T-helper 2 cell (primary cell): ENCODE data around the gene BCAT1.
A peak's percentile ranks its signal among the peaks of the same experiment; 100 is the strongest.
"Not testable (repeated sequence)": the region's sequence is repeated elsewhere in the genome, so short reads cannot be mapped to it uniquely, and the experiment has no call there.

ENCODE experiments used
- DNase-seq, 5 experiments: peaks; one replicate each; pipeline versions ENCODE4 v3.0.0 to v3.0.0-alpha.2; 2012 to 2022

The BCAT1 gene

GRCh38 chr12:24956351-24956750 is 7.5 kb upstream of the BCAT1 start:
- DNase-seq = not testable (repeated sequence)

DNA sequence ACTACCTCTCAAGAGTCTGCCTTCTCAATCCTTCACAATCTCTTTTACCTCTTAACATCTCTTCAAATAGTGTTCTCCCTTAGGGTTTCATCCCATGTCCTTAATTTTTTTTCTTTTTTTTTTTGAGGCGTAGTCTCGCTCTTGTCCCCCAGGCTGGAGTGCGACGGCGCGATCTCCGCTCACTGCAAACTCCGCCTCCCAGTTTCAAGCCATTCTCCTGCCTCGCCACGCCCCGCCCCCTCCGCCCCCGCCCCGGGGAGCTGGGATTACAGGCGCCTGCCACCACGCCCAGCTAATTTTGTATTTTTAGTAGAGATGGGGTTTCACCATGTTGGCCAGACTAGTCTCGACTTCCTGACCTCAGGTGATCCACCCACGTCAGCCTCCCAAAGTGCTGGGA is 7.0 kb upstream of the BCAT1 start:
- DNase-seq = no peak

DNA sequence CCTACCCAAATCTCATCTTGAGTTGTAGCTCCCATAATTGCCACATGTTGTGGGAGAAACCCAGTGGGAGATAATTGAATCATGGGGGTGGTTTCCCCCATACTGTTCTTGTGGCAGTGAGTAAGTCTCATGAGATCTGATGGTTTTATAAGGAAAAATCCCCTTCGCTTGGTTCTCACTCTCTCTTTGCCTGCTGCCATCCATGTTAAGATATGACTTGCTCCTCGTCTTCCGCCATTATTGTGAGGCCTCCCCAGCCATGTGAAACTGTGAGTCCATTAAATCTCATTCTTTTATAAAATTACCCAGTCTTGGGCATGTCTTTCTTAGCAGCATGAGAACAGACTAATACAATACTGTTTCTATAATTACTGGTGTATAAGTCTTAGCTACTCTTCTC is 6.5 kb upstream of the BCAT1 start:
- DNase-seq = no peak

DNA sequence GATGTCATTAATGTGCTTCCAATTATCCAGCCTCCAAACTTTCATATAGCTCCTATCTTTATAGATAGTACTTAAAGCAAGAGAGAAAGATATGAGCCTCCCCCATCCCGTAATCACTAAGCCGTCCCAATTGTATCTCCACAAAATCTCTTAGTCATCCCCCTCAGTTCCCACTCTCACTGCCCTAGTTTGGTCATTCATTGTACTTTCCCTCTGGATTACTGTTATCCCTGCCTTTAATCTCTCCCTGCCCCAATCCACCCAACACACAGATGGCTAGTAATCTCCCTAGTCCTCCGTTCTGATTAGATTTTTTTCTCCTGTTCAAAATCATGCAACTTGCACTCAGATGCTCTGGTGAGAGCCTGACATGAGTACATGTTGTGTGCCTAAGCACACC is 5.4 kb upstream of the BCAT1 start:
- no peak for DNase-seq

DNA sequence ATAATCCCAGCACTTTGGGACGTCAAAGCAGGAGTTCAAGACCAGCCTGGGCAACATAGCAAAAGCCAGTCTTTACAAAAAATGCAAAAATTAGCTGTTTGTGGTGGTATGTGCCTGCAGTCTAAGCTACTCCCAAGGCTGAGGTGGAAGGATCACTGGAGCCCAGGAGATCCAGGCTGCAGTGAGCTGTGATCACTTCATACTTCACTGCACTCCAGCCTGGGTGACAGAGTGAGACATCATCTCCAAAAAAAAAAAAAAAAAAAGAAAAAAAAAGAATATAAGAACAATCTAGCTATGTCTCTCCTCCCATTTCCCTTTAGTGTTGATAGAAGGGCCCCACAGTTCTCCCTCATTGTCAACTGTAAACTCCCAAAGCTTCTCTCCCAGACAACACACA is 3.5 kb upstream of the BCAT1 start:
- DNase-seq = no peak

- no peak for DNase-seq
Observed at GRCh38 chr12:24950231-24950834, 1.4 kb upstream of the BCAT1 start.

DNA sequence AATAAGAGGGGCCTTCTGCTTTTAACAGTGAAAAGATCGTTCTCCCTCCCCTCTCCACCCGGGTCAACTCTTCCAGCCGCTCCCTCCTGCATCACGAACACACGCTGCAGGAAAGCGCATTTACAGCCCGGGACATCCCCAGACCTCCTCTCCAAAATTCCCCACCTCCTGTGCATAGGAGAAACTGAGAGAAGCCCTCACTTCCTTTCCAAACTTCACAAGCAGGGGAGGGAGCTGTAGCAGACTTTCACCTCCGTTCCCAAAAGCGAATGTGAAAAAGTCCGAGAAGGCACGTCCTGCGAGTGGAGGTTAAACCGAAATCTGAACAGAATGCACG is 513 bp downstream of the BCAT1 start:
- DNase-seq = peak in 2 of 5 experiments; percentile 8 to 40

DNA sequence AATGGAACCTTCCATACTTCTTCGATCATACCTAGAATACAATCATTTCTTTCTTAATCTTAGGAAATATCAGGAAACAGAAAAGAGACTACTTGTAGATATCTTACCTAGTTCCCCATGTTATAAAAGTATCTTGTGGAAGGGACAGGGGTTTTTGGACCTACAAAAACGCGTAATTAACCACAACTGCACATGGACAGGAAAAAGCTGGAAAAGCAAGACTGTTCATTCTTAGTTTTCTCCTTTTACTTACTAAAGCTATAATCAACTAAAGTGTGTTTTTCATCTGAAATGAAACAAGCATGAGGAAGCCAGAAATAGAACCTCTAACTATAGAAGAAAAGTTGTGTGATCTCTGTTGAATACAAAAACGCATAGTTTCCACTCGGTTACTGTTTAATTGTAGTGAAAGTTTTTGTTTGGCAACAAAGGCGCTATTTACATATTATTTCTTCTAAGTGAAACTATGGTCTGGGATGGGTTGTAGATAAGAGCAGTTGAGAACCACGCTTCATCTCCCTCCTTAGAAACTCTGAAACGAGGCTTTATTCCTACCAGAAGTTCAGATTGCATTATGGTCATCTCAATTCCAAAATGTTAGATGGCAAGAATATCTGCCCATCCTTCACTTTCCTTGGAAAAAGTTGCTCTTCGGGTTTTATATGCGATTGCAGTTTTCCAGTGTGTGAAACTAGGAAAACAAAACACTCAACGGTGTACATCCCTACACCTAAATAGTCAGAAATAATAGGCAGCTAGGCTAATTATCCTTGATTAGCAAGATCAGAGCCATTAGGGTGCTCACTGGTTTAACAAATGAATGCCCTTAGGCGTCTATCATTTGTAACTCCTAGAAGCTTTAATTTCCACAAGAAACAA is 1.1 kb downstream of the BCAT1 start:
- DNase-seq = peak in 1 of 5 experiments; percentile 11

DNA sequence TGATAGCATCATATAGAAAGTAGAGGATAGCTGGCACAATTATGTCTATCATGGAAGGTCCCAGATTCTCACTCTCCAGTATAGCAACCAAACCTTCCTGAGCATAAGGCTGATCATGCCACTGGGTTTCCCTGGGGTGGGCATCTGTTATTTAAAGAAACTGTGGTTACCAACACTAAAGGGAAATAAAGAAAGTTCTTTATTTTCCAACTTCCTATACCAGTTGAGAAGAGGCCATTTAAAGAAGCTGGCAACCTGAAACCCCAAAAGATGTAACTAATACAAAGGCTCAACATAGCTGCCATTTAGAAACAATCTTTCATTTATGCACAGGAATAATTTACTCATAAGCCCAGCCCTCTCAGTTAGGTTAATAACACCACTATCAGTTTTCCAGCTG is 3.1 kb downstream of the BCAT1 start:
- DNase-seq = no peak

DNA sequence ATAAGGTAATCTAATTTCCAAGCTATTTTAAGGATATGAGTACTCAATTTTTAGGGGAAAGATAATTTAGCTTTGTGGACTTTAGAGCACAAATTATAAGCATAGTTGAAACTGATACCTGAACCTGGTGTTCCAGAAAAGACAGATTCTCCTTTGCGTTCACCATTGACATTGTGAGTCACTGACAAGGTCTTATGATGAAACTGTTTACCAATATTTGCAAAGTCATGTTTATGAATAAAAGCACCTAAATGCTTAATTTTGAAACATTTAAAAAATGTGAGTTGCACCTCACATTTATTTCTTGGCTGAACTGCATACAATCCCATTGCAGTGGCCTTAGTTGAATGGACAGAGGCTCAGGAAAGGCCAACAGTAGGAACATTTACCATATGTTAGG is 3.9 kb downstream of the BCAT1 start:
- DNase-seq = no peak

DNA sequence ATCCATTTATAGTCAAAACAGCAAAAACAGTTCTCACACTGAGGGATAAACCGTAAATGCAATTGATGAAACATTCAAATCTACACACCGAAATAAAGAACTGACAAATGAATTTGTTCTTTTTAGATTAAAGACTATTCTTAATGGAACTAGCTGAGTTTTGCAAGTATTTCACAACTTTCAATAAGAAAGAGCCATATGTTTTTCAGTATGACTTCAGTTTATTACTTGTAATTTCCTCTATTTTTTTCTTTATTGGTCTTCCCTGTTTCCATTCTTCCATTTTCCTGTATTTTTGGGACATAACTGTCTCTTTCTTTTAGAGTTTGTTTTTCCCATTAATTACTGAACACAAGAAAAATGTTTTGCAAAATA is 4.3 kb downstream of the BCAT1 start:
- DNase-seq = no peak

DNA sequence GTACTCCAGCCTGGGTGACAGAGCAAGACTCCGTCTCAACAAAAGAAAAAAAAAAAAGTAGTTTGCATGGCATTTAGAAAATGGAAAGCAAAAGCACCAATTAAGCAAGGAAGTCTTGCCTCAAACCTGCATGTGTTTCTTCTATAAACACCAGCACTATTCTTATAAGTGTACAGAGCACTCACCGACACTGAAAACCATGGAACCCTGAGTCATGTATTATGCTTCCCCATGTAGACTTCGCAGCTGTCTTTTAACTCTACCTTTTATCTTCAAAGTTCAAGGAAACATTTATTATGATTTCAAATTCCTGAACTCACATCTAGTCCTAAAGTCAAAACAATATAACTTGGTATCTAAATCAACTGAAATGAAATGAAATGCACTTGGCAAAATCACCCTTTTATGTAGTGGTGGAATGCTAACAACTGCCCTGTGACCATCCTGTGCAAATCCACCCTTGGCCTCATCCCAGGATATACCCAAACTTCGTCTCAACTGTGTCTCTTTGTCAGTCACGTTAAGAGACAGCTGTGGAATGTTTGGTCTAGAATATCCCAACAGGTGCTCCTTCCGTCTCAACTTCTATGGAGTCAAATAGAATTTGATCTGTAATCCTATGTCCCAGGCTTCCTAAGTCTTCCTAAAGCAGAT is 4.8 kb downstream of the BCAT1 start:
- DNase-seq = no peak

DNA sequence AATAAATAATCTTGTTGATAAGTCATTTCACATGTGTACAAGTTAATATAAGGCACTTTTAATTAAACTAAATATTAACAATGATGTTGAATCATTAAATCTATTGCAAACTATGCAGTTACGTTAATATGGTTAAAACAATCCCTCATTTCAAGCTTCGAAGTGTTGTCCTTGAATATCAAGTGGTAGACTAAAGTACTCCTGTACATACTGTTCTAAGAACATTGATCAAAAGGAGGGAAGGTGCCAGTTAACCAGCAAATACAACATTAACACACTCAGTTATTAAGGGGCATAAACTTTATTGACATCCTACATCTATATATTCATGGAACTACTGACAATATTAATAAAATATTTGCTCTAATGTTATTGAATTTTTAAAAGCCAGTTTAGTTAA is 8.7 kb downstream of the BCAT1 start:
- no peak for DNase-seq

- DNase-seq = not testable (repeated sequence)
Observed at GRCh38 chr12:24939551-24939950, 9.3 kb downstream of the BCAT1 start.

- no peak for DNase-seq
Observed at GRCh38 chr12:24938341-24938740, 10.6 kb downstream of the BCAT1 start.

GRCh38 chr12:24937553-24938244 is 11.2 kb downstream of the BCAT1 start:
- DNase-seq = no peak

DNA sequence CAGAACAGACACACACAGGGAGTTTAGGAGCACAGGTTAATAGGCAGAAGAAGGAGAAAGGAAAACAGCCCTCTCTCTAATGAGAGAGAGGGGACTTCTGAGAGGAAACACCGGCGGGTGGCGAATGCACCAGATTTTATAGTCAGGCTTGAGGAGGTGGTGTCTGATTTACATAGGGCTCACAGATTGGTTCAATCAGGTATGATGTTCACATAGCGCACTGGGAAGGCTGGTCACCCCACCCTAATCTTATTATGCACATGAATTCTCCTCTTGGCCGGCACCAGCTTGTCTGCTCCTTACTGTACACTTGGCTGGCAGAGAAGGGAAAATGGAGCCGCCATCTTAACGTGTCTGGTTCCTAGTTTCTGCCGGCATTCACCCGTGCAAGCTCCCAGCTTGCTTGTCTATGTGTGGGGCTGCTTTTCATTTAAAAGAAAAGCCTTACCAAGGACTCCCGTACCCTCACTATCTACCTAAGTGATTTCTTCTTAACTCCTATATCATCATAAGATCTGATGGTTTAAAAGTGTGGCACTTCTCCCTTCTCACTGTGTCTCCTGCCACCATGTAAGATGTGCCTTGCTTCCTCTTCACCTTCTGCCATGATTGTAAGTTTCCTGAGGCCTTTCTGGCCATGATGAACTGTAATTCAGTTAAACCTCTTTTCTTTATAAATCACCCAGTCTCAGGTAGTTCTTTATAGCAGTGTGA is 15.1 kb downstream of the BCAT1 start:
- DNase-seq = no peak

- DNase-seq = no peak
Observed at GRCh38 chr12:24931666-24932405, 17.1 kb downstream of the BCAT1 start.

GRCh38 chr12:24929953-24930352 is 18.9 kb downstream of the BCAT1 start:
- DNase-seq = no peak

GRCh38 chr12:24928533-24929306 is 20.2 kb downstream of the BCAT1 start:
- not testable (repeated sequence) for DNase-seq

DNA sequence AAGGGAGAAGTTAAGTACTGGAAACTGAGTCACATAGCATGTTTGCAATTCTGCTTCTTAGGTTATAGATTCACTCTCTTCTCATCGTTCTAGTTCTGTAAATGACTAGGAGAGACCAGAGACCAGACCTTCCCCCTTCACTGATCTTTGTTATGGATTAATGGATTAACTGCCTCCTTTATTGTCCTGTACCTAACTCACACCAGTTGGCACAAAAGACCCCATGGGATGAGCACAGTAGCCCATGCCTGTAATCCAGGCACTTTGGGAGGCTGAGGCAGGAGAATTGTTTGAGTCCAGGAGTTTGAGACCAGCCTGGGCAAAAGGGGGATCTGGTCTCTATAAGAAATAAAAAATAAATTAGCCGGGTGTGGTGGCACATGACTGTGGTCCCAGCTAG is 20.8 kb downstream of the BCAT1 start:
- DNase-seq = no peak
